Upper lobe of left lung (tissue), 6 donors: Measurements from ENCODE around the gene SMARCD3. TPM values are rescaled to one million over a fixed set of nuclear protein-coding genes. Genes with fewer than 3 reads are reported as not detected.

Source experiments
- ATAC-seq, 2 donors: fragments of 200-7000 bp; cut with Tn5 transposase; one replicate each; pipeline ENCODE4 v1.9.1; 2022; ENCODE audit warnings: mild to moderate bottlenecking in 2 of 2, moderate library complexity in 2 of 2; ENCODE audit not compliant: low FRiP score in 2 of 2
- DNase-seq, 2 donors: peaks; one replicate each; pipeline ENCODE4 v3.0.0-alpha.2; 2019 to 2020
- H3K27ac ChIP-seq, 4 donors: fragments of 200-600 bp; sonication (generic); one replicate each; pipeline ENCODE4 v1.5.1; 2016 to 2019
- H3K27me3 ChIP-seq, 4 donors: fragments of 200-600 bp; sonication (generic); one replicate each; pipeline ENCODE4 v1.5.1; 2017 to 2019
- H3K36me3 ChIP-seq, 4 donors: fragments of 200-600 bp; sonication (generic); one replicate each; pipeline ENCODE4 v1.5.1; 2016 to 2019
- H3K4me1 ChIP-seq, 4 donors: fragments of 200-600 bp; sonication (generic); one replicate each; pipeline ENCODE4 v1.5.1; 2018 to 2019
- H3K4me3 ChIP-seq, 4 donors: fragments of 200-600 bp; sonication (generic); one replicate each; pipeline ENCODE4 v1.5.1; 2017 to 2019; ENCODE audit warnings: mild to moderate bottlenecking in 2 of 4, moderate library complexity in 1 of 4
- H3K9me3 ChIP-seq, 4 donors: fragments of 200-600 bp; sonication (generic); one replicate each; pipeline ENCODE4 v1.5.1; 2018 to 2019
- EP300 ChIP-seq, 4 donors: sonication (generic); formaldehyde crosslinking; IDR thresholded peaks; one replicate each; pipeline ENCODE4 v1.5.1; 2017; ENCODE audit warnings: antibody characterized with exemption in 4 of 4, control low read depth in 2 of 4
- POLR2A ChIP-seq, 4 donors: fragments of 450-650 bp; IDR thresholded peaks; one replicate each; pipeline ENCODE4 v1.5.1; 2016 to 2017; ENCODE audit warnings: antibody characterized with exemption in 4 of 4, mild to moderate bottlenecking in 2 of 4
- POLR2AphosphoS5 ChIP-seq, 2 donors: sonication (generic); formaldehyde crosslinking; IDR thresholded peaks; one replicate each; pipeline ENCODE4 v1.5.1; 2017; ENCODE audit warnings: antibody characterized with exemption in 2 of 2
- WGBS, 2 donors: methylation state at CpG; one replicate each; pipeline ENCODE4 v1.1.5; 2017 to 2018; 5-methylcytosine and 5-hydroxymethylcytosine counted together
- total RNA-seq, 6 donors: library from RNA; depleted of rRNA in 4 of 6; stranded (reverse); fragments of >200 nt in 4 of 6; gene quantifications; one replicate each; pipeline versions ENCODE4 v1.1.0 to v1.2.1, GENCODE V29; 2016 to 2021
- TF ChIP-seq, protein P1 (sequence below), 6 experiments: fragments of 450-650 bp in 4 of 6; fragments of 200-600 bp in 2 of 6; sonication (generic) in 2 of 6; IDR thresholded peaks; one replicate each; pipeline ENCODE4 v1.5.1; 2016 to 2019; ENCODE audit warnings: antibody characterized with exemption in 6 of 6
- donor health status: DM: no; HTN: no; CAD: no; lungs with moderate emphysema.
- donor health status: DM: no; HTN: yes; CAD: no; lungs with severe emphysema.

SMARCD3 gene
- total RNA-seq, 6 donors from 2014 or later = 32.8 to 63.9 (median 40.8) TPM

DNA sequence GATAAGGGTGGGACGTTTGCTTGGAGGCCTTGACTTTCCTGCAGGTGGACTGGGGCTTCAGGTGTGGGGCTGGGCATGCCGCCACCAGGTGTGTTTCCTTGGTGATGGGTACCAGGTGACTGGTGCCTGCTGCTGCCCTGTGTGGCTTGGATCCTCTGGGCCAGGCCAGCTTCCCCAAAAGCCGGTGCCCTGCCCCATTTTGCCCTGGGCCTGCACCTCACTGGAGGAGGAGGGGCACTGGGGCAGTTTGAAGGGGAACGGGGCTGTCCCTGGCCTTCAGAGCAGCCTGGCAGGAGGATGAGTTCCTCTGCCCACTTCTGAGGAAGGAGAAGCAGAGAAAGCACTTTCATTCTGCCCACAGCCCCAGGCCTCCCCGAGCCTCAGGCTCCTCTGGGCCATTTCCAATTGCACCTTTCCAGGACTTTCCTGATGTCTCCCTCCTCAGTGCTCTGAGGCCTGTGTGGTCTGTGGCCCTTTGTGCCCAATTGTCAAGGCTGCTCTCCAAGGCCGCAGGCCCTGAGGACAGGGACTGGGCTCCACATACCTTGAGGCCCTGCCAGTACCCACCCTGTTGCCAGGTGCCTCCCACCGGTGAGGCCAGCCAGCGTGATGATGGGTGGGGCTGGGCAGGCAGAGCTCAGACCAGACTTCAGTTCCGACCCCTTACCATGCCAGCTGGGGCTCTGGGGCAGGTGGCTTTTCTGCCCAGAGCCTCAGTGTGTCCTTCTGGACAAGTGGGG is 25.3 kb upstream of the SMARCD3 start:
- Histone ChIP-seq H3K4me3 (no peak overlapping the region), H3K9me3 (no peaks in the 10 kb centered on the region), H3K4me1 (peaks cover 32 to 46% (median 43%) of the 10 kb centered on the region in 4 donors), H3K27me3 (no peaks in the 10 kb centered on the region), H3K36me3 (no peaks in the 10 kb centered on the region), H3K27ac (peak overlapping the region in 2 of 4 donors; percentile 21 to 77)
- peak; percentile 52 to 59 for DNase-seq
- 72 to 83% methylated on average over 1 to 8 of the region's 9 CpGs for WGBS, 2 donors
- ATAC-seq = no peak
- TF ChIP-seq POLR2AphosphoS5 (IDR thresholded peaks at IDR 0.05) = no peak
- TF ChIP-seq, protein P1, sequence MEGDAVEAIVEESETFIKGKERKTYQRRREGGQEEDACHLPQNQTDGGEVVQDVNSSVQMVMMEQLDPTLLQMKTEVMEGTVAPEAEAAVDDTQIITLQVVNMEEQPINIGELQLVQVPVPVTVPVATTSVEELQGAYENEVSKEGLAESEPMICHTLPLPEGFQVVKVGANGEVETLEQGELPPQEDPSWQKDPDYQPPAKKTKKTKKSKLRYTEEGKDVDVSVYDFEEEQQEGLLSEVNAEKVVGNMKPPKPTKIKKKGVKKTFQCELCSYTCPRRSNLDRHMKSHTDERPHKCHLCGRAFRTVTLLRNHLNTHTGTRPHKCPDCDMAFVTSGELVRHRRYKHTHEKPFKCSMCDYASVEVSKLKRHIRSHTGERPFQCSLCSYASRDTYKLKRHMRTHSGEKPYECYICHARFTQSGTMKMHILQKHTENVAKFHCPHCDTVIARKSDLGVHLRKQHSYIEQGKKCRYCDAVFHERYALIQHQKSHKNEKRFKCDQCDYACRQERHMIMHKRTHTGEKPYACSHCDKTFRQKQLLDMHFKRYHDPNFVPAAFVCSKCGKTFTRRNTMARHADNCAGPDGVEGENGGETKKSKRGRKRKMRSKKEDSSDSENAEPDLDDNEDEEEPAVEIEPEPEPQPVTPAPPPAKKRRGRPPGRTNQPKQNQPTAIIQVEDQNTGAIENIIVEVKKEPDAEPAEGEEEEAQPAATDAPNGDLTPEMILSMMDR (IDR thresholded peaks at IDR 0.05) = no peak
- no peak for TF ChIP-seq EP300 (IDR thresholded peaks at IDR 0.05)
- no peak for TF ChIP-seq POLR2A (IDR thresholded peaks at IDR 0.05)

DNA sequence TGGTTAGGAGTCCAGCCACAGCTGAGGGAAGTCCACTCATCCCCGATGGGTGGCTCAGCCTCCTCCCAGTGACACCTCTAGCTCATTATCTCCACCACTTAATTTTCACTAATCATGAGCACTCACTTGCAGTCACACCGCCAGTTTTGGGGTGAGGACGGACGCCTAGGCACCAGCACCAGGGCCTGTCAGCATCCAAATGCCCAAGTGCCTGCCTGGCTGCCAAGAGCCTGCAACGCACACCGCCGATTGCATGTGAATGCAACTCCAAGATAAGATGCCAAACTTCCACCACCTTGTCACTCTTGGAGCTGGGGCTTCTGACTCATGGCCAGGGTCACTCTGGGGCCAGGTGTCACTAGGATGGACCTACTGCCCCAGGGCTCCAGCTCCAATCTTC is 24.4 kb upstream of the SMARCD3 start:
- DNase-seq (peak in 1 of 2 donors; percentile 37), ATAC-seq (no peak)
- WGBS, 2 donors = 83 to 90% methylated on average over 4 to 7 of the region's 7 CpGs
- no peak for TF ChIP-seq POLR2AphosphoS5 (IDR thresholded peaks at IDR 0.05)
- no peak for TF ChIP-seq EP300 (IDR thresholded peaks at IDR 0.05)
- TF ChIP-seq POLR2A (IDR thresholded peaks at IDR 0.05) = no peak
- TF ChIP-seq, protein P1 (IDR thresholded peaks at IDR 0.05) = no peak
- peak overlapping the region in 3 of 4 donors; percentile 69 to 80 (median 77) for H3K27ac ChIP-seq
- H3K4me3 ChIP-seq = no peak overlapping the region
- H3K4me1 ChIP-seq = peaks cover 32 to 46% (median 43%) of the 10 kb centered on the region in 4 donors
- no peaks in the 10 kb centered on the region for H3K36me3 ChIP-seq
- no peaks in the 10 kb centered on the region for H3K9me3 ChIP-seq
- no peaks in the 10 kb centered on the region for H3K27me3 ChIP-seq

DNA sequence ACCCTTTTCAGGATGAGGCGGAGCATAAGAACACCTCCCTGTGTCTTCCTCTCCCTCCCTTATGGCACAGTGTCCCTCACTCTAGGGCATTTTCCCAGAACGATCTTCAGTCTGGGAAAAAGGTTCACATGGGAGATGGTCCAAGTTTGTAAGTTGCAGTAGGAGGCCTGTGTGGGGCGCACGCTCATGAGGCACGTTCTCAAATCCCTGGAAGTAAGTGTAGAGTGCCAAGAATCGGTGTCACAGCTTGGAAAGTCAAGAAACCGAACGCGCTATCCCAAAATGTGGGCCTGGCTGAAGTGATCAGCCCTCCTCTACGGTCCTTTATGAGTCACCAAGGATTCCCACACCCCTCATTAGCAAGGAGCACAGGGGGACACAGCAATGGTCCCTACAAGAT is 23.9 kb upstream of the SMARCD3 start:
- TF ChIP-seq, protein P1 (IDR thresholded peaks at IDR 0.05) = no peak
- TF ChIP-seq EP300 (IDR thresholded peaks at IDR 0.05) (no peak), POLR2AphosphoS5 (IDR thresholded peaks at IDR 0.05) (no peak), POLR2A (IDR thresholded peaks at IDR 0.05) (no peak)
- WGBS, 2 donors = 66 to 78% methylated on average over 10 of the region's 10 CpGs
- no peak for DNase-seq
- Histone ChIP-seq H3K4me1 (peaks cover 29 to 43% (median 41%) of the 10 kb centered on the region in 4 donors), H3K27ac (peak overlapping the region; percentile 45 to 80 (median 73)), H3K9me3 (no peaks in the 10 kb centered on the region), H3K27me3 (no peaks in the 10 kb centered on the region), H3K4me3 (no peak overlapping the region), H3K36me3 (no peaks in the 10 kb centered on the region)
- ATAC-seq = peak in 1 of 2 donors; percentile 5

DNA sequence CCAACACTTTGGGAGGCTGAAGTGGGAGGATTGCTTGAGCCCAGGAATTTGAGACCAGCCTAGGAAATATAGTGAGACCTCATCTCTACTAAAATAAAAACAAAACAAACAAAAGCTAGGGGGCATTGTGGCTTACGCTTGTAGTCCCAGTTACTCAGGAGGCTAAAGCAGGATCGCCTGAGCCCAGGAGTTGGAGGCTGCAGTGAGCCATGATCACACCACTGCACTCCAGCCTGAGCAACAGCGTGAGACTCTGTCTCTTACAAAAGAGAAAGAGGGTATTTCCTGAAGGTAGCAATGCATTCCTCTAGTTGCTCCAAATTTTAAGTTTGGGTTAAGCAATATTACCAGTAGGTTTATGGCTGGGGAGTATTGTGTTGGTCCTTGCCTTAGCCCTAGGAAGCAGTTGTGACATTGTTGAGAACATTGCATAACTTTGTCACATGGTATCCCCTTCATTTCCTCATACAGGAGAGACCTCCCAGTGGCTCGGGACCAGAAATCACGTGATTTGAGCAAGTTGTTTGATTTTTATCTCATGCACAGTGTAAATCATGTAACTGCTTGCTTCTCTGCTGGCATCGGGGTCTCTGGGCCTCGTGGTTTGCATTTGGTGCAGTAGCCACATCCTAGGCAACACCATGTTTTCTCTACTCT is 23.3 kb upstream of the SMARCD3 start:
- 26 to 31% methylated on average over 7 of the region's 7 CpGs for WGBS, 2 donors
- no peaks in the 10 kb centered on the region for H3K36me3 ChIP-seq
- H3K4me3 ChIP-seq = no peak overlapping the region
- peak overlapping the region; percentile 62 to 80 (median 73) for H3K27ac ChIP-seq
- peaks cover 27 to 39% (median 37%) of the 10 kb centered on the region in 4 donors for H3K4me1 ChIP-seq
- ATAC-seq (peak; percentile 64 to 80), DNase-seq (peak in 1 of 2 donors; percentile 80)
- H3K9me3 ChIP-seq = no peaks in the 10 kb centered on the region
- H3K27me3 ChIP-seq = no peaks in the 10 kb centered on the region
- TF ChIP-seq, protein P1 (IDR thresholded peaks at IDR 0.05) = peak in 1 of 6 experiments; percentile 9
- TF ChIP-seq POLR2AphosphoS5 (IDR thresholded peaks at IDR 0.05) = peak; percentile 49 to 89
- peak in 1 of 4 donors; percentile 94 for TF ChIP-seq EP300 (IDR thresholded peaks at IDR 0.05)
- TF ChIP-seq POLR2A (IDR thresholded peaks at IDR 0.05) = peak in 1 of 4 donors; percentile 22
